HL-60 (cell line): ENCODE data around the gene SIL1.
A peak's percentile ranks its signal among the peaks of the same experiment; 100 is the strongest.

Experiments
- DNase-seq, 2 experiments: peaks; one replicate each; pipeline ENCODE4 v3.0.0-alpha.2; 2010 to 2020; ENCODE audit warnings: low read depth in 1 of 2, low spot score in 1 of 2
- H3K27ac ChIP-seq: fragments of 250-450 bp; sonication (Bioruptor Pico); replicated peaks from 2 replicates; pipeline ENCODE4 v1.5.1; 2020; ENCODE audit warnings: mild to moderate bottlenecking, moderate library complexity
- H3K27me3 ChIP-seq: fragments of 250-450 bp; sonication (Bioruptor Pico); 2 replicates; pipeline ENCODE4 v1.5.1; 2021; ENCODE audit warnings: mild to moderate bottlenecking, moderate library complexity; ENCODE audit not compliant: insufficient read depth, poor library complexity, severe bottlenecking
- H3K4me3 ChIP-seq: replicated peaks from 2 replicates; pipeline ENCODE4 v1.5.1; 2011; ENCODE audit warnings: mild to moderate bottlenecking, control low read depth, low read length; ENCODE audit not compliant: insufficient read depth
- CTCF ChIP-seq: IDR thresholded peaks from one replicate; pipeline ENCODE4 v1.5.1; 2011; ENCODE audit warnings: low read length, control low read depth, inconsistent platforms; ENCODE audit not compliant: insufficient read depth
- GABPA ChIP-seq: IDR thresholded peaks from 2 replicates; pipeline ENCODE4 v1.6.1; 2012; ENCODE audit warnings: low read depth
- POLR2AphosphoS5 ChIP-seq: IDR thresholded peaks from 2 replicates; pipeline ENCODE4 v1.6.1; 2012; ENCODE audit warnings: low read depth
- REST ChIP-seq: IDR thresholded peaks from 2 replicates; pipeline ENCODE4 v1.6.1; 2012; ENCODE audit warnings: low read depth; ENCODE audit not compliant: insufficient replicate concordance
- SPI1 ChIP-seq: IDR thresholded peaks from 2 replicates; pipeline ENCODE4 v1.6.1; 2012; ENCODE audit warnings: low read depth, mild to moderate bottlenecking, borderline replicate concordance

Gene SIL1

GRCh38 chr5:138955013-138955660, 243.0 kb downstream of the SIL1 start:
- Histone ChIP-seq H3K27ac (no peak overlapping the region), H3K27me3 (no peaks in the 10 kb centered on the region), H3K4me3 (no peak overlapping the region)
- TF ChIP-seq CTCF = no peak
- TF ChIP-seq SPI1 = no peak
- TF ChIP-seq POLR2AphosphoS5 = no peak
- no peak for TF ChIP-seq REST
- no peak for TF ChIP-seq GABPA
- no peak for DNase-seq

GRCh38 chr5:138954257-138955012, 243.7 kb downstream of the SIL1 start:
- no peak for TF ChIP-seq REST
- no peak for TF ChIP-seq POLR2AphosphoS5
- no peak for TF ChIP-seq GABPA
- no peak for TF ChIP-seq CTCF
- no peak for TF ChIP-seq SPI1
- no peak for DNase-seq
- Histone ChIP-seq H3K27ac (no peak overlapping the region), H3K4me3 (no peak overlapping the region), H3K27me3 (no peaks in the 10 kb centered on the region)

GRCh38 chr5:138953387-138954256, 244.5 kb downstream of the SIL1 start:
- H3K4me3 ChIP-seq = no peak overlapping the region
- peak in 1 of 2 experiments; percentile 35 for DNase-seq
- no peaks in the 10 kb centered on the region for H3K27me3 ChIP-seq
- TF ChIP-seq CTCF (no peak), POLR2AphosphoS5 (no peak), REST (no peak), GABPA (no peak), SPI1 (no peak)
- no peak overlapping the region for H3K27ac ChIP-seq
